ENCODE measurements around the gene SEMA6D. TPM values are rescaled to one million over a fixed set of nuclear protein-coding genes. Genes with fewer than 3 reads are reported as not detected.

The SEMA6D gene
- total RNA-seq, 4 donors from 2014 or later: 9.3 to 17.7 (median 14.3) TPM

- H3K4me3 ChIP-seq (replicated peaks in 1 of 3): peak overlapping the region in 1 of 3 donors; percentile 65
- no peak for TF ChIP-seq POLR2A (IDR thresholded peaks at IDR 0.05)
- TF ChIP-seq, protein P1, sequence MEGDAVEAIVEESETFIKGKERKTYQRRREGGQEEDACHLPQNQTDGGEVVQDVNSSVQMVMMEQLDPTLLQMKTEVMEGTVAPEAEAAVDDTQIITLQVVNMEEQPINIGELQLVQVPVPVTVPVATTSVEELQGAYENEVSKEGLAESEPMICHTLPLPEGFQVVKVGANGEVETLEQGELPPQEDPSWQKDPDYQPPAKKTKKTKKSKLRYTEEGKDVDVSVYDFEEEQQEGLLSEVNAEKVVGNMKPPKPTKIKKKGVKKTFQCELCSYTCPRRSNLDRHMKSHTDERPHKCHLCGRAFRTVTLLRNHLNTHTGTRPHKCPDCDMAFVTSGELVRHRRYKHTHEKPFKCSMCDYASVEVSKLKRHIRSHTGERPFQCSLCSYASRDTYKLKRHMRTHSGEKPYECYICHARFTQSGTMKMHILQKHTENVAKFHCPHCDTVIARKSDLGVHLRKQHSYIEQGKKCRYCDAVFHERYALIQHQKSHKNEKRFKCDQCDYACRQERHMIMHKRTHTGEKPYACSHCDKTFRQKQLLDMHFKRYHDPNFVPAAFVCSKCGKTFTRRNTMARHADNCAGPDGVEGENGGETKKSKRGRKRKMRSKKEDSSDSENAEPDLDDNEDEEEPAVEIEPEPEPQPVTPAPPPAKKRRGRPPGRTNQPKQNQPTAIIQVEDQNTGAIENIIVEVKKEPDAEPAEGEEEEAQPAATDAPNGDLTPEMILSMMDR (IDR thresholded peaks at IDR 0.05): no peak
- DNase-seq: no peak
- H3K27me3 ChIP-seq: no peaks in the 10 kb centered on the region
- intact Hi-C loops (cut with DNase I): loop anchor here (5.0 to 10.0 kb wide), 4 partner anchors 88 to 522 kb away; no protein-coding TSS in a partner anchor
- H3K27ac ChIP-seq: peak overlapping the region; percentile 81 to 95 (median 94)
- no peaks in the 10 kb centered on the region for H3K9me3 ChIP-seq
- H3K36me3 ChIP-seq: no peaks in the 10 kb centered on the region
- WGBS, 2 donors: 57 to 59% methylated on average over 2 of the region's 2 CpGs
- peaks cover 13 to 28% of the 10 kb centered on the region in 2 donors for H3K4me1 ChIP-seq
Measured at GRCh38 chr15:47716516-47716915, 789 bp upstream of the SEMA6D start.

DNA sequence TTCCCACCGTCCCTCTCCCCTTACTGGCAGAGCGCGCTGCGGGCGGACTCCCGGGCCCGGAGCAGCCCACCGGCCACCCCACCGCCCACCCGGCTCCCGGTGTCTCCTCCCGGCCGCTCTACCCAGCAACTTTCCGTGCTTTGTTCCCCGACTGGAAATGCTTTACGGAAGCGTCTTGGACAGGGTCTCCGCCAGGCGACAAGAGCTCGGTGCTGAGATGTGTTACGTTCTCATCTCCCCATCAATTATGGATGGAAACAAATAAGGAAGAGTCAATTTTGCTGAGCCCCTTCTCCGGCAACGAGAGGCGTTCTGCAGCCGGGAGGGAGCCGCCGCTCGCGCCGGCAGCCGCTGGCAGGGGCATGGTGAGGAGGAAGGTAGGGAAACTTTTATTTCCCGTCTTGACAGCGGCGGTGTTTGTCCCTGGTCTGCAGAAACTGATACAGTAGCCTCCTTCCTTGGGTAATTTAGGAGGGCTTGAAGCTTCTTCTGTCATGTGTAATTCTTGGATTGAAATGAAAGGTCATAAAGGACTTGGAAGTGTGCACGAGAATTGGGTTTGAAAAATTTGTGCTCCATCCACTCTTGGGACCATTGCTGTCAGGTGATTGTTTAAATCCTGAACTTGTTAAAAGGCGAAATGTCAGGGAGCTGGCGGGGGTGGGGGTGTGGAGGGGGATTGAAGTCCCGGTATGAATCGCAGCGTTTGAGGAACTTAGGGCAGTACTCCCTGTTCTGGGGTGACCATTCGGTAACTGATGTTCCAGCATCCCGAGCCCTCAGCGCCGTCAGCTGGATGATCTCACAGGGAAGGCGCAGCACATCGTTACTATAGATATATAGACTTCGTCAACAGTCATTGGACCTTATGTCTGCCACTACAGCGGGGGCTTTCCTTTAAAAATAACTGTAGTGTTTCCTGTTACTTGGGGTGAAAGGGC, 1.5 kb downstream of the SEMA6D start:
- Histone ChIP-seq H3K4me1 (peaks cover 21 to 42% of the 10 kb centered on the region in 2 donors), H3K9me3 (no peaks in the 10 kb centered on the region), H3K4me3 (replicated peaks in 1 of 3) (peak overlapping the region; percentile 47 to 65 (median 57)), H3K36me3 (no peaks in the 10 kb centered on the region), H3K27me3 (no peaks in the 10 kb centered on the region), H3K27ac (peak overlapping the region; percentile 81 to 95 (median 94))
- no peak for TF ChIP-seq POLR2A (IDR thresholded peaks at IDR 0.05)
- TF ChIP-seq, protein P1 (IDR thresholded peaks at IDR 0.05): no peak
- intact Hi-C loops (cut with DNase I): loop anchor here (5.0 to 10.0 kb wide), 4 partner anchors 86 to 524 kb away; no protein-coding TSS in a partner anchor
- WGBS, 2 donors: 14 to 20% methylated on average over 29 to 37 of the region's 48 CpGs
- DNase-seq: peak; percentile 11 to 35

DNA sequence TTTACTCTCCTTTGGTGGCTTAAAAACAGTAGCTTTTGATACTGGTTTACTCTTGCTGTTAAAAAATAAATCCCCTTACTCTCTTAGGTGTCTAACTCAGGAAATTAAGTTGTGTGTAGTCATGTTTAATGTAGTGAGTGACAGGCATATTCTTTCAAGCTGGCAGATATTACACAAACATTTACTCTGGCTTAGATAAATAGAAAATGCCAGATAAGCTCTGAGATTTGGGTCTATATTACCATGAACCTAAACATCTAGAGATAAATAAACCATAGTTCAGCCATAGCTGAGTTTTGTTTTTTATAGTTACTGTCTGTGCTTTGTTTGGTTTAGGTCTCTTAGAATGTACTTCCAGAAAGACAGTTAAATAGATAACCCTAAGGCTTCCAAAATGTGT, 2.4 kb downstream of the SEMA6D start:
- TF ChIP-seq, protein P1 (IDR thresholded peaks at IDR 0.05): no peak
- no peak for TF ChIP-seq POLR2A (IDR thresholded peaks at IDR 0.05)
- H3K4me1 ChIP-seq: peaks cover 28 to 51% of the 10 kb centered on the region in 2 donors

DNA sequence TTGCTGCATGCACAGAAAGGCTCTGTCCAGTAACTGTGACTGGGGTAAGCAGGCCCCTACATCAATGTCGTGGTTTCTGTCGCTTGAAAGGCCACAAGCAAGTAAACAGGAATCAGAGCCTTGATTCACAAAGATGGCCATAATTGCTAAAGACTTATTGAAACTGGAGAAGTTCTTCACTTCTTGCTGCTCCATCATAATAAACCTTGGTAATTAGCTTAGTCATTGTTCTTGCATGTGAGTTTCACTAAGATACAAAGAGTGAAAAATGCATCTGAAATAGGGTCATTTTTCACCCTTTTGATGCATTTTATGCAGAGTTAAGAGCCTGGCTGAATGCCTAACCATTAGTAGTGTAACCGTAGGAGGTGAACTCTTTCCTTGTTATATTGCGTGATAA, 3.2 kb downstream of the SEMA6D start:
- Histone ChIP-seq H3K27ac (peak overlapping the region in 2 of 3 donors; percentile 13 to 50), H3K4me3 (replicated peaks in 1 of 3) (no peak overlapping the region), H3K27me3 (no peaks in the 10 kb centered on the region), H3K4me1 (peaks cover 37 to 58% of the 10 kb centered on the region in 2 donors), H3K36me3 (no peaks in the 10 kb centered on the region), H3K9me3 (no peaks in the 10 kb centered on the region)
- intact Hi-C loops (cut with DNase I): no loop called here
- WGBS, 2 donors: 77 to 78% methylated on average over 4 of the region's 4 CpGs
- no peak for TF ChIP-seq POLR2A (IDR thresholded peaks at IDR 0.05)
- TF ChIP-seq, protein P1 (IDR thresholded peaks at IDR 0.05): no peak
- no peak for DNase-seq

More for the DNA sequence above, 2.4 kb downstream of the SEMA6D start:
- peak overlapping the region in 1 of 3 donors; percentile 65 for H3K4me3 ChIP-seq (replicated peaks in 1 of 3)
- intact Hi-C loops (cut with DNase I): loop anchor here (5.0 to 10.0 kb wide), 4 partner anchors 85 to 525 kb away; no protein-coding TSS in a partner anchor
- H3K27ac ChIP-seq: peak overlapping the region in 1 of 3 donors; percentile 94
- no peaks in the 10 kb centered on the region for H3K27me3 ChIP-seq
- DNase-seq: no peak
- H3K9me3 ChIP-seq: no peaks in the 10 kb centered on the region
- no peaks in the 10 kb centered on the region for H3K36me3 ChIP-seq

DNA sequence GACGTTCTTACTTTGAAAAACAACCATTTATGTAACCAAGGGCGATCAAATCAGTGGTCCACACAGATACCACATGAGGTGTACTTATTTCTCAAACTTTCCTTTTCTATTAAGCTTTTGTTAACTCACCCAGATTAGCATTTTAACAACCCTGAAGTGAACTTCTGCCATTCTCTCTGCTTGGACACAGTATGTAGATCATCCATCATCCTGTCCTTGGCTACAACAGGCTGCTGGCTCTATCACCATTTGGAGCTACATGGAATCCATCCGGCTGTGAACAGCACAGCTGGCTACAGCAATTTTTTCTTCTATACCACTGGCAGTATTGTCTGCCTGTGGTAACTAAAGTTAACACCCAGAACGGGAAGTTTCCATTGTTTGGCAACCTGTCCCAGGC, 4.4 kb downstream of the SEMA6D start:
- no peak for DNase-seq
- TF ChIP-seq POLR2A (IDR thresholded peaks at IDR 0.05): no peak
- TF ChIP-seq, protein P1 (IDR thresholded peaks at IDR 0.05): no peak
- intact Hi-C loops (cut with DNase I): no loop called here
- WGBS, 2 donors: 74 to 80% methylated on average over 4 of the region's 4 CpGs
- Histone ChIP-seq H3K9me3 (no peaks in the 10 kb centered on the region), H3K36me3 (no peaks in the 10 kb centered on the region), H3K27me3 (no peaks in the 10 kb centered on the region), H3K4me1 (peaks cover 39 to 57% of the 10 kb centered on the region in 2 donors), H3K4me3 (replicated peaks in 1 of 3) (no peak overlapping the region), H3K27ac (peak overlapping the region in 1 of 3 donors; percentile 7)
